ACC112 (cell line): ENCODE measurements around the gene AUTS2.

Experiments
- H2AFZ ChIP-seq: fragments of 200-600 bp; sonication (generic); one replicate; pipeline ENCODE4 v1.6.0; 2017; ENCODE audit warnings: antibody characterized with exemption, low read length; ENCODE audit not compliant: unreplicated experiment
- H3K27ac ChIP-seq: fragments of 200-600 bp; sonication (generic); 2 replicates; pipeline ENCODE4 v1.5.1; 2014; ENCODE audit warnings: low read depth, mild to moderate bottlenecking, antibody characterized with exemption, low read length, moderate library complexity
- H3K27me3 ChIP-seq: fragments of 200-600 bp; sonication (generic); 2 replicates; pipeline ENCODE4 v1.6.1; 2014; ENCODE audit warnings: mild to moderate bottlenecking, antibody characterized with exemption, low read length, moderate library complexity, mixed read lengths; ENCODE audit not compliant: insufficient read depth
- H3K36me3 ChIP-seq: fragments of 200-600 bp; sonication (generic); 2 replicates; pipeline ENCODE4 v1.6.1; 2016; ENCODE audit warnings: mild to moderate bottlenecking, antibody characterized with exemption, low read length, moderate library complexity, mixed read lengths; ENCODE audit not compliant: insufficient read depth
- H3K4me1 ChIP-seq: fragments of 200-600 bp; sonication (generic); one replicate; pipeline ENCODE4 v1.6.1; 2016; ENCODE audit warnings: low read length, mixed read lengths; ENCODE audit not compliant: insufficient read depth, unreplicated experiment, control insufficient read depth
- H3K4me3 ChIP-seq: fragments of 200-600 bp; sonication (generic); 2 replicates; pipeline ENCODE4 v1.5.1; 2014; ENCODE audit warnings: mild to moderate bottlenecking, low read depth, low read length
- H3K79me2 ChIP-seq: fragments of 200-600 bp; sonication (generic); one replicate; pipeline ENCODE4 v1.6.0; 2016; ENCODE audit warnings: low read length; ENCODE audit not compliant: control insufficient read depth, unreplicated experiment, insufficient read depth

The AUTS2 gene

GRCh38 chr7:69818636-69819332 is 220.5 kb downstream of the AUTS2 start:
- no peaks in the 10 kb centered on the region for H3K79me2 ChIP-seq
- no peak overlapping the region for H3K27ac ChIP-seq
- H3K4me1 ChIP-seq: no peaks in the 10 kb centered on the region
- no peak overlapping the region for H2AFZ ChIP-seq
- no peaks in the 10 kb centered on the region for H3K27me3 ChIP-seq
- no peak overlapping the region for H3K4me3 ChIP-seq
- H3K36me3 ChIP-seq: no peaks in the 10 kb centered on the region

GRCh38 chr7:69819333-69819705 is 221.0 kb downstream of the AUTS2 start:
- no peak overlapping the region for H3K27ac ChIP-seq
- no peak overlapping the region for H3K4me3 ChIP-seq
- H3K27me3 ChIP-seq: no peaks in the 10 kb centered on the region
- H3K4me1 ChIP-seq: no peaks in the 10 kb centered on the region
- no peaks in the 10 kb centered on the region for H3K36me3 ChIP-seq
- no peaks in the 10 kb centered on the region for H3K79me2 ChIP-seq
- H2AFZ ChIP-seq: no peak overlapping the region

GRCh38 chr7:69820479-69821192 is 222.4 kb downstream of the AUTS2 start:
- H3K4me1 ChIP-seq: no peaks in the 10 kb centered on the region
- no peak overlapping the region for H3K4me3 ChIP-seq
- no peak overlapping the region for H3K27ac ChIP-seq
- H3K36me3 ChIP-seq: no peaks in the 10 kb centered on the region
- H2AFZ ChIP-seq: no peak overlapping the region
- no peaks in the 10 kb centered on the region for H3K79me2 ChIP-seq
- H3K27me3 ChIP-seq: no peaks in the 10 kb centered on the region

DNA sequence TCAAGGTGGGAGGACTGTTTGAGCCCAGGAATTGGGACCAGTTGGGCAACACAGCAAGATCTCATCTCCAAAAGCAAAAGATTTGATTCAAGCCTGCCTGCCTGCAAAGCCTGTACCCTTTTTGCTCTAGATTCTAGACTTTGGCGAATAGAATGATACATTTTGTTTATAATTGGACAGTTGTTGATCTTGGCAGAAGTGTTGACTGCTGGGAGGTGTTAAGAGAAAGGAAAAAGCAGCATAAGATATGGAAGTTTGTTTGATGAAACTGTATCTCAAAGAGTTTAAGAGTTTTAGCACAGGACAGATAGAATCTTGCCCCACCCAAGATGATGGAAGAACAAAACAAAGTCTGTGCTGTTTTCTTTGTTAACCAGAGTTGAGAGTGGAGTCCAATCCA is 224.1 kb downstream of the AUTS2 start:
- no peaks in the 10 kb centered on the region for H3K4me1 ChIP-seq
- no peak overlapping the region for H3K4me3 ChIP-seq
- H3K36me3 ChIP-seq: no peaks in the 10 kb centered on the region
- H3K79me2 ChIP-seq: no peaks in the 10 kb centered on the region
- H3K27me3 ChIP-seq: no peaks in the 10 kb centered on the region
- H2AFZ ChIP-seq: no peak overlapping the region
- no peak overlapping the region for H3K27ac ChIP-seq

DNA sequence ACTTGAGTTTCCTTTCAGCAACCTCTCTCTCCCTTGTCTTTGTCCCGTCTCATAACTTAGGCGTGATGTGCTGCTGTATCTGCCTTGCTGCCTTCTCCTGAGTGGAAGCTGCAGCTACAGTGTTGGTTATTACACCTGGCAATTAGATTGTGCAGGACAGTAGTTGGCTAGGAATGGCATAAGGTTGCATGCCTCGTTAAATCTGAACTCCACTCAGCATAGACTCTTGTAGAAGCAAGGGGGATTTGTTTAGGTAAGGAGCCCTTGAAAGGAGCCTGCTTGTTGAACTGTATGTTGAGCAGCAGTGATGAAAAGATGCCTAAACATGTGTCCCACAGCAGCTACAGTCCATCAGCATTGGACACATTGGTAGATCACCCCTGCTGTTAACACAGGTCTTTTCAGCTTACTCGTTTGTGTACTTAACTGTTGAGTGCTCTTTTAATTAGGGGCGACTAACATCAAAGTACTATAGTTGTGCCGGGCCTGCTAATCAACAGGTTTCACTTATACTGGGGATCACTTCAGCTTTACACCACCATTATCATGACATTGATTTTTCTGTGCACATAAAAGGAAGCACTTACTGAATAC is 225.0 kb downstream of the AUTS2 start:
- Histone ChIP-seq H3K4me1 (no peaks in the 10 kb centered on the region), H3K79me2 (no peaks in the 10 kb centered on the region), H3K27ac (no peak overlapping the region)

GRCh38 chr7:69825113-69825972 is 227.1 kb downstream of the AUTS2 start:
- Histone ChIP-seq H3K4me3 (no peak overlapping the region), H3K36me3 (no peaks in the 10 kb centered on the region), H3K4me1 (no peaks in the 10 kb centered on the region), H3K27me3 (no peaks in the 10 kb centered on the region), H3K79me2 (no peaks in the 10 kb centered on the region), H3K27ac (no peak overlapping the region), H2AFZ (no peak overlapping the region)

More for the DNA sequence above, 225.0 kb downstream of the AUTS2 start:
- Histone ChIP-seq H3K4me3 (no peak overlapping the region), H3K36me3 (no peaks in the 10 kb centered on the region), H2AFZ (no peak overlapping the region), H3K27me3 (no peaks in the 10 kb centered on the region)

- Histone ChIP-seq H3K79me2 (no peaks in the 10 kb centered on the region), H3K27ac (no peak overlapping the region), H3K4me1 (no peaks in the 10 kb centered on the region), H3K27me3 (no peaks in the 10 kb centered on the region), H2AFZ (no peak overlapping the region), H3K36me3 (no peaks in the 10 kb centered on the region), H3K4me3 (no peak overlapping the region)
Observed at GRCh38 chr7:69826283-69826682, 228.0 kb downstream of the AUTS2 start.

GRCh38 chr7:69827140-69827539 is 228.9 kb downstream of the AUTS2 start:
- H3K4me3 ChIP-seq: no peak overlapping the region
- H2AFZ ChIP-seq: no peak overlapping the region
- no peaks in the 10 kb centered on the region for H3K79me2 ChIP-seq
- no peaks in the 10 kb centered on the region for H3K27me3 ChIP-seq
- no peak overlapping the region for H3K27ac ChIP-seq
- H3K36me3 ChIP-seq: no peaks in the 10 kb centered on the region
- no peaks in the 10 kb centered on the region for H3K4me1 ChIP-seq

DNA sequence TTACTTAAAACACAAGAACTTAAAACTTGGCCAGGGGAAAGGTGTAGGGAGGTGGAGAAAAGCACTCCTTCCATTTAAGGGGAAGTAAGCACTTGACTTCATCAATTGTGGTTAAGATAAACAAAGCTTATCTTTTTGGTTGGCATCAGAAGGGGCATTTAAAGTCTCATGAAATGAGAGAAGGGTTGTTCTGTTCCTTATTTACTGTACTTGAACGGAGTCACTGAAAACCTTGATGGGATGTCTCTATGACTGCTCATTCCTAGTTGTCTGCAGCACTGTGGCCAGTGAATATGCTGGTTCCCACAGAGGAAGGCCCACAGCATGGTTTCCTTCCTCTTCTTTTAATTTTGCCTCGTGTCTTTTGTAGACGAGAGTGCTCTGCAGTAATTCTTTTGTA is 229.3 kb downstream of the AUTS2 start:
- Histone ChIP-seq H3K36me3 (no peaks in the 10 kb centered on the region), H3K79me2 (no peaks in the 10 kb centered on the region), H2AFZ (no peak overlapping the region), H3K27me3 (no peaks in the 10 kb centered on the region), H3K4me3 (no peak overlapping the region), H3K27ac (no peak overlapping the region), H3K4me1 (no peaks in the 10 kb centered on the region)

DNA sequence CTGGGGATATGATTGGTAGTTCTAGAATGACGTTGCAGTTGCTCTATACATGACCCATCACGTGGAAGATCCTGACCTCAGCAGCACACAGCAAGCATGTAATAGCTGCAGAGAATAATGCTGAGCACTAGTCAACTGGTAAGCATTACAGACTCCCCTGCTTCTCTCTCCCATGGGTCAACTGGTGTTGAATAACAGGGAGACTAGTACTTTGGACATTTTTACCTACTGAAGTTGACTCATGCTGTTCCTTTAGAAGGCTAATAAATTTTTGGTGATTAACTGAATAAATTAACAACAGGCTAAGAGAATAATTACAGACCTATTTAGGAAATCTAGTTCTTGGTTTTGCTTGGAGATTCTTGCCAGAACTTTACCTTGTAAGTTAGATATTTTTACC is 234.1 kb downstream of the AUTS2 start:
- Histone ChIP-seq H3K27ac (no peak overlapping the region), H2AFZ (no peak overlapping the region), H3K4me1 (peaks cover under 1% of the 10 kb centered on the region), H3K36me3 (no peaks in the 10 kb centered on the region), H3K4me3 (no peak overlapping the region), H3K27me3 (no peaks in the 10 kb centered on the region), H3K79me2 (no peaks in the 10 kb centered on the region)
